Muscle layer of colon (tissue), 2 donors: Measurements from ENCODE around the gene DOK5.

Experiments
- H3K27ac ChIP-seq: one replicate; pipeline ENCODE4 v1.7.0; 2013; ENCODE audit warnings: low read depth, mild to moderate bottlenecking, low read length, moderate library complexity
- H3K27me3 ChIP-seq, 2 donors: one replicate each; pipeline ENCODE4 v1.7.0; 2013; ENCODE audit warnings: low read length in 2 of 2, mild to moderate bottlenecking in 2 of 2; ENCODE audit not compliant: insufficient read depth in 2 of 2, control insufficient read depth in 1 of 2
- H3K36me3 ChIP-seq: one replicate; pipeline ENCODE4 v1.7.0; 2013; ENCODE audit warnings: mild to moderate bottlenecking, low read length; ENCODE audit not compliant: insufficient read depth
- H3K4me1 ChIP-seq: one replicate; pipeline ENCODE4 v1.7.0; 2013; ENCODE audit warnings: mild to moderate bottlenecking, low read length; ENCODE audit not compliant: insufficient read depth
- H3K4me3 ChIP-seq, 2 donors: one replicate each; pipeline ENCODE4 v1.7.0; 2013; ENCODE audit warnings: low read length in 2 of 2, low read depth in 1 of 2, mild to moderate bottlenecking in 1 of 2, moderate library complexity in 1 of 2
- H3K9ac ChIP-seq: one replicate; pipeline ENCODE4 v1.7.0; 2013; ENCODE audit warnings: low read length
- H3K9me3 ChIP-seq: one replicate; pipeline ENCODE4 v1.7.0; 2013; ENCODE audit warnings: mild to moderate bottlenecking, low read length
- donor health status: abdominal sarcoma.
- donor health status: Adenocarcinoma of cecum.

DOK5 gene

GRCh38 chr20:54545676-54546358 is 70.4 kb downstream of the DOK5 start:
- no peak overlapping the region for H3K4me3 ChIP-seq
- no peak overlapping the region for H3K27ac ChIP-seq
- no peaks in the 10 kb centered on the region for H3K36me3 ChIP-seq

GRCh38 chr20:54548849-54549248 is 73.5 kb downstream of the DOK5 start:
- H3K9ac ChIP-seq, result no peak overlapping the region

More at GRCh38 chr20:54545676-54546358, 70.4 kb downstream of the DOK5 start:
- no peaks in the 10 kb centered on the region for H3K4me1 ChIP-seq
- no peak overlapping the region for H3K9ac ChIP-seq
- H3K9me3 ChIP-seq, result no peaks in the 10 kb centered on the region
- no peaks in the 10 kb centered on the region for H3K27me3 ChIP-seq

GRCh38 chr20:54549658-54550326 is 74.4 kb downstream of the DOK5 start:
- H3K9ac ChIP-seq, result no peak overlapping the region
- H3K36me3 ChIP-seq, result no peaks in the 10 kb centered on the region
- H3K4me1 ChIP-seq, result no peaks in the 10 kb centered on the region
- no peaks in the 10 kb centered on the region for H3K27me3 ChIP-seq
- H3K9me3 ChIP-seq, result no peaks in the 10 kb centered on the region
- H3K27ac ChIP-seq, result no peak overlapping the region
- H3K4me3 ChIP-seq, result no peak overlapping the region

More at GRCh38 chr20:54548849-54549248, 73.5 kb downstream of the DOK5 start:
- Histone ChIP-seq H3K4me3 (no peak overlapping the region), H3K4me1 (no peaks in the 10 kb centered on the region), H3K36me3 (no peaks in the 10 kb centered on the region), H3K27ac (no peak overlapping the region), H3K9me3 (no peaks in the 10 kb centered on the region), H3K27me3 (no peaks in the 10 kb centered on the region)

GRCh38 chr20:54550776-54551396 is 75.5 kb downstream of the DOK5 start:
- Histone ChIP-seq H3K27me3 (no peaks in the 10 kb centered on the region), H3K9me3 (no peaks in the 10 kb centered on the region), H3K4me3 (no peak overlapping the region)

GRCh38 chr20:54554006-54554405 is 78.6 kb downstream of the DOK5 start:
- H3K36me3 ChIP-seq, result no peaks in the 10 kb centered on the region
- no peaks in the 10 kb centered on the region for H3K4me1 ChIP-seq
- H3K9me3 ChIP-seq, result no peaks in the 10 kb centered on the region
- no peak overlapping the region for H3K9ac ChIP-seq
- H3K27ac ChIP-seq, result no peak overlapping the region
- H3K27me3 ChIP-seq, result no peaks in the 10 kb centered on the region
- no peak overlapping the region for H3K4me3 ChIP-seq

More at GRCh38 chr20:54550776-54551396, 75.5 kb downstream of the DOK5 start:
- H3K4me1 ChIP-seq, result no peaks in the 10 kb centered on the region
- no peak overlapping the region for H3K27ac ChIP-seq
- no peaks in the 10 kb centered on the region for H3K36me3 ChIP-seq
- H3K9ac ChIP-seq, result no peak overlapping the region

GRCh38 chr20:54555150-54555549 is 79.8 kb downstream of the DOK5 start:
- Histone ChIP-seq H3K27ac (no peak overlapping the region), H3K27me3 (no peaks in the 10 kb centered on the region)

GRCh38 chr20:54556406-54556805 is 81.0 kb downstream of the DOK5 start:
- H3K4me3 ChIP-seq, result no peak overlapping the region
- no peaks in the 10 kb centered on the region for H3K4me1 ChIP-seq
- no peaks in the 10 kb centered on the region for H3K27me3 ChIP-seq
- no peak overlapping the region for H3K27ac ChIP-seq
- no peaks in the 10 kb centered on the region for H3K36me3 ChIP-seq
- H3K9me3 ChIP-seq, result no peaks in the 10 kb centered on the region
- H3K9ac ChIP-seq, result no peak overlapping the region

More at GRCh38 chr20:54555150-54555549, 79.8 kb downstream of the DOK5 start:
- Histone ChIP-seq H3K36me3 (no peaks in the 10 kb centered on the region), H3K4me1 (no peaks in the 10 kb centered on the region), H3K4me3 (no peak overlapping the region), H3K9ac (no peak overlapping the region), H3K9me3 (no peaks in the 10 kb centered on the region)

- H3K9me3 ChIP-seq, result no peaks in the 10 kb centered on the region
- no peaks in the 10 kb centered on the region for H3K4me1 ChIP-seq
- no peaks in the 10 kb centered on the region for H3K27me3 ChIP-seq
- no peak overlapping the region for H3K4me3 ChIP-seq
- no peaks in the 10 kb centered on the region for H3K36me3 ChIP-seq
- no peak overlapping the region for H3K9ac ChIP-seq
- no peak overlapping the region for H3K27ac ChIP-seq
Measured at GRCh38 chr20:54557806-54558590, 82.6 kb downstream of the DOK5 start.

GRCh38 chr20:54559890-54560289 is 84.5 kb downstream of the DOK5 start:
- H3K4me1 ChIP-seq, result no peaks in the 10 kb centered on the region
- H3K27ac ChIP-seq, result no peak overlapping the region
- no peaks in the 10 kb centered on the region for H3K27me3 ChIP-seq
- H3K4me3 ChIP-seq, result no peak overlapping the region
- no peaks in the 10 kb centered on the region for H3K36me3 ChIP-seq
- H3K9me3 ChIP-seq, result no peaks in the 10 kb centered on the region
- H3K9ac ChIP-seq, result no peak overlapping the region

- Histone ChIP-seq H3K27me3 (no peaks in the 10 kb centered on the region), H3K36me3 (no peaks in the 10 kb centered on the region), H3K9me3 (no peaks in the 10 kb centered on the region), H3K9ac (no peak overlapping the region), H3K4me1 (no peaks in the 10 kb centered on the region), H3K27ac (no peak overlapping the region), H3K4me3 (no peak overlapping the region)
Measured at GRCh38 chr20:54560357-54560756, 85.0 kb downstream of the DOK5 start.

- H3K4me3 ChIP-seq, result no peak overlapping the region
- H3K9ac ChIP-seq, result no peak overlapping the region
- H3K27me3 ChIP-seq, result no peaks in the 10 kb centered on the region
- H3K27ac ChIP-seq, result no peak overlapping the region
- no peaks in the 10 kb centered on the region for H3K9me3 ChIP-seq
- no peaks in the 10 kb centered on the region for H3K36me3 ChIP-seq
- H3K4me1 ChIP-seq, result no peaks in the 10 kb centered on the region
Measured at GRCh38 chr20:54565255-54565654, 89.9 kb downstream of the DOK5 start.
